HG03280 (cell line): ENCODE results near the gene ISLR.

Experiments
- ATAC-seq: cut with Tn5 transposase; IDR thresholded peaks from one replicate; pipeline ENCODE4 v1.9.1; 2021; ENCODE audit warnings: mild to moderate bottlenecking, moderate library complexity; ENCODE audit not compliant: unreplicated experiment

Gene ISLR

GRCh38 chr15:74209997-74210671 lies 36.6 kb downstream of the ISLR start:
- no peak for ATAC-seq

DNA sequence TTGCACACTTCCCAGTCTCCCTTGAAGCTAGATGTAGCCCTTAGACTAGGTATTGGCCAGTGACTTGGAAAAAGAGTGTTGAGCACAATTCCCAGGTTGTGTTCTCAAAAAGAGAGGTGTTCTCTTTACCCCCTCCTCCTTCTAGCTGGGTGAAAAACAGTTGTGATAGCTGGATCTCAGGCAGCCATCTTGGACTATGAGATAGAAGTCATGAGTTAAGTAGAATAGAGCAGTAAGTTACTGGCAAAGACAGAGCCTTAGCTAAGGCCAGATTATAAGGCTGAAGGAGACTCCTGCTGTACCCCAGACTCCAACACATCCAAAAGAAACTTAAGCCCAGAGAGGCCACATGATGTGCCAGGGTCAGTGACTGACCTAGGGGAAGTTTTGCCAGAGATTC lies 37.2 kb downstream of the ISLR start:
- ATAC-seq, result no peak

DNA sequence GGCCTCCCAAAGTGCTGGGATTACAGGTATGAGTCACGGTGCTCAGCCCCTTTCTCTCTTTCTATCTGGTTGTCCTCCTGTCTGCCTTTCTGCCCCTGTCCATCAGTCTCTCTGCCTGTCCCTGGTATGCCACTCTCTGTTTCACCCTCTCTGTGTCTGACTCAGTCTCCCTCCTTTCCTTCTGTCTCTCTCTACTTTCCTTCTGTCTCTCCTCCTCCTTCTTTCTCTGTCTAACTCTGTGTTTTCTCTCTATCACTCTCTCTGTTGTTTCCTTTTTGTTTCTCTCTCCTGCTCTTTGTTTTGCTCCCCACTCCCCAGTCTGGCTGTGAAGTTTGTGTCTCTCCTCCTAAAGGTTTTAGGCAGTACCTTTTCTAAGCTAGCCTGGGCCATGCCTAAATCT lies 38.1 kb downstream of the ISLR start:
- no peak for ATAC-seq

- no peak for ATAC-seq
These were observed 39.0 kb downstream of the ISLR start for GRCh38 chr15:74212494-74212893.

DNA sequence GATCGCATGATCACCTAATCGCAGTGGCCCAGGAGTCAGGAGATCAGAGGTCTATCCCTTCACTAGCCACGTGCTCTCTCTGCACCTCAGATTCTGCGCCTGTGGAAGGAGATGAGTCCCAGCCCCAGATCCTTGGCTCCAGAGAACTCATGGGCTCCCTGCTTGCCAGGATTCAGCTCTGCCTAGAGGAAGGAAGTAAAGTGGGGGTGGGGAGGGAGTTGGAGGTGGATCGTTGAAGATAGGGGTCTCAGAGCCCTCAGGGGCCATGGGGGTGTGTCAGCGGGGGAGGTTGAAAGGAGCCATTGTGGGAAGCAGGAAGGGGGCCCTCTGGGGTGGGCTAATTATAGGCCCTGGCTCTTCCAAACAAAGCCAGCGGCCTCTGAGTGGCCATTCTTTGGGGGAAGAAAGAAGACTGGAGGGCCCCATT lies 40.4 kb downstream of the ISLR start:
- ATAC-seq, result no peak

GRCh38 chr15:74214324-74215021 lies 41.0 kb downstream of the ISLR start:
- ATAC-seq, result no peak

DNA sequence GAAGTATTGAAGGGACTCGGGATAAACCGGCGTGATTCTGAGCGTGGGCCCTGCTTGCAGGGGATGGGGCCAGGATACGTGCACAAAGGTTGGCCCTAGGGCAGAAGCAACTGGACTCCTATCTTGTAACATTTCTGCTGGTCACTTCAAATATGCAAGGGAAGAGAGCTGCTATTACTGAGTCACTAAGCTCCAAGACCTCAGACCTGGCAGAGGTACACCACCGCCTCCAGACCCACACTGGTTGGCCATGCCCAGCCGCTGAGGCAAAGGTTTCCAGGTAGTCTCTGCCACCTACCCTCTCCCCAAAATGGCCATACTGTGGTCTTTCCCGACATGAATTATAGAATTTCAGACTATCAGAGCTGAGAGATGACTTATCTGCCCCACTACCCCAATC lies 42.4 kb downstream of the ISLR start:
- no peak for ATAC-seq

- ATAC-seq, result no peak
These were observed 43.4 kb downstream of the ISLR start for GRCh38 chr15:74216949-74217348.

DNA sequence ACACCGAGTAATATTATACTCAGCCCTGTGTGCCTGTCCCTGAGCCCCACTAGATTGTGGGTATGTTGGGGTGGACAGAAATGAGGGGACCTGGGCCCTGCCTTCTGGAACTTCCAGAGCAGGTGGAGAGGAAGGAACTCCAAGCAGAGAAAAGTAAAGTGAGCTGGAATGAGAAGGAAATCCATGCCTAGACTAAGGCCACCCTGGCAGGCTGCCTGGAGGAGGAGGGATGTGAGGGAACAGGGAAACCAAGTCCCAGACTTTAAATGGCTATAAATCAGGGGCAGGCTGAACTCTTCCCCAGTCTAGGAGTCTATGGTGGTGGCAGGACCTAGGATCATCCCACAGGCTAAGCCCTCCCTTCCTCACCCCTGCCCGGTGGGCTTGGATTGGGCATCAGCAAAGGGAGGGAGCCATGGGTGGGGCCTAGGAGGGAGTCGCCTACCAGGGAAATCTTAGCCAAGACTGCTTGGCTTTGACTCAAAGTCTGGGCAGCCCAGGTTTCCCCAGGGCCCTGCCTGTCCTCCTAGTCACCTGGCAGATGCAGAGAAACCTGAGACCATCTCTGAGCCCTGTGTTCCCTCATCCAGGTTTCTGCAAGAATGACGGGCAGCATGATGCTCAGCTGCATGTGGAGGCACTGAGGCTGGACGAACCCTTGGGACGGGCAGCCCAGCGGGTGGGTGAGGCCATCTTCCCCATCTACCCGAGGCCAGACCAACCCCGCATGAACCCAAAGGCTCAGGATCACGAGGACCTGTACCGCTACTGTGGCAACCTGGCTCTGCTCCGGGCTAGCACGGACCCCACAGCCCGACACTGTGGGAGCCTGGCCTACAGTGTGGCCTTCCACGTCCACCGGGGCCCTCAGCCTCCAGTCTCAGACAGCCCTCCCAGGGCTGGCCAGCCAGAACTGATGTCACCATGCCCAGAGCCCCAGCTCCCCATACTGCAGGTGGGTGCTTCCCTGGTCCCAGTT lies 44.7 kb downstream of the ISLR start:
- ATAC-seq, result no peak

DNA sequence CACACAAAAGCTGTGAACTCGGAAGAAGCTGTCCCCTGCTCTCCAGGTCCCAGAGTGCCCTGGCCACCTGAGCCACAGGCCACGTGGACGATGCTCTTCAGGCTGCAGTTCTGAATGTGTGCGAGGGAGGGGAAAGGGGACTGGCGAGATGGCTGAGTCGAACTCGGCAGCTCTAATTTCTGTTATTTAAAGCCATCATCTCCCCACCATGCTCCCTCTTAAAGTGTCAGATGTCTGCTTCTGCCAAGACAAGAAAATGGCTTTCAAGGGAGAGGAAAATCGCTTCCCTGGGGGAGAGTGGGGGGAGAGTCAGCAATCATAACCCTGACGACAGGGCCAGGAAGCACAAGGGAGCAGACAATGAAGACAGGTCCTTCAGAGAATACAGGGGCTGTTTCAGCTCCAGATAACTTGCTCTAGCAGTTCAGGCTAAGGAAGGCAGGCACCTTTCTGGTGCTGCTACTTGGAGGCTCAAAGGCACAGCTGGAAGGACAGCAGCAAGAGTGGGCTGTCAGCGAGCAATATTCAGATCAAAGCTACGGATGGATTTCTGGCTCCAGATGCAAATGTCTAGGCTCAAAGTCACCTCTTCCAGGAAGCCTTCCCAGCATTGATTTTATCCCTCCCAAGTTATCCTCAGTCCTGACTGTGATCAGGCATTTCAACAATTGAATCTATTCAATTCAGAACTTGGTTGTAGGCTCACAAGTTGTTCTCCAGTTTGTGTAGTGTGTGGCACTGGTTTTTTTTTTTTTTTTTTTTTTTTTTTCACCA lies 47.2 kb downstream of the ISLR start:
- no peak for ATAC-seq

DNA sequence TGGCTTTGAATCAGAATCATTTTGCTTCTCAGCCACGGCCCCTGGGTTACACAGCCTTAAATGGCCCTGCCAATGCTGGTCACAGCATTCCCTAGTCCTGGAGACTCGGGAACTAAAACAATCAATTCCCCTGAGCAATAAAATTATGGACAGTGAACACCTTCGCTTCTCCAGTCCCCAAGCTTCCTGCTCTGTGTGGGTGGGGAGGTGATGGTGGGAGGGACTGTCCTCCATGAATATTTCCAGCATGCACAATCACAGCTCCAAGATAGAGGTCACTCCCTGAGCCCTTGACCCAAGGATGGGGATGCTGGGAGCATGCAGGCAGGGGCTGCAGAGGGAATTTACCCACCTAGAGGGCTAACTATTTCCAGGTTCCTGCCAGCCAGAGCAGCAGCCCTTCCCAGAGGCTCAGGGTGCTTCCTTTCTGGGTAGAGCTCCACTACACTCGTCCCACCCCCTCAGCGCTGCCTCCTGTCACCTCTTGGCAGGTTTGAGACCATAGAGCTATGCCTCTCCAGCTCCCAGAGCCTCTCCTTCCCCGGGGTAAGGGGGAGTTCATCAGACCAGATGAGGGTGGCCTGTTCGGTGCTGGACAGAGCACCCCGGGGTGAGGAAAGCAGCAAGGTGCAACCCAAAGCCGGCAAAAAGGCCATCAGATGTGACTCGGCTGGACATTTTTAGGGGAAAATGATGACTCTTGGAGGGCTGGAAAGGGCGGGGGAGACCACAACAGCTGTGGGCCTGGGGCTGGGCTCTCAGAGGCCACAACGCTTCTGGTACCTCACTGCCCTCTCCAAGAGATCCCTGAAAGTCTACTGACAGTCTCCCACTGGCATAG lies 48.1 kb downstream of the ISLR start:
- ATAC-seq, result no peak

DNA sequence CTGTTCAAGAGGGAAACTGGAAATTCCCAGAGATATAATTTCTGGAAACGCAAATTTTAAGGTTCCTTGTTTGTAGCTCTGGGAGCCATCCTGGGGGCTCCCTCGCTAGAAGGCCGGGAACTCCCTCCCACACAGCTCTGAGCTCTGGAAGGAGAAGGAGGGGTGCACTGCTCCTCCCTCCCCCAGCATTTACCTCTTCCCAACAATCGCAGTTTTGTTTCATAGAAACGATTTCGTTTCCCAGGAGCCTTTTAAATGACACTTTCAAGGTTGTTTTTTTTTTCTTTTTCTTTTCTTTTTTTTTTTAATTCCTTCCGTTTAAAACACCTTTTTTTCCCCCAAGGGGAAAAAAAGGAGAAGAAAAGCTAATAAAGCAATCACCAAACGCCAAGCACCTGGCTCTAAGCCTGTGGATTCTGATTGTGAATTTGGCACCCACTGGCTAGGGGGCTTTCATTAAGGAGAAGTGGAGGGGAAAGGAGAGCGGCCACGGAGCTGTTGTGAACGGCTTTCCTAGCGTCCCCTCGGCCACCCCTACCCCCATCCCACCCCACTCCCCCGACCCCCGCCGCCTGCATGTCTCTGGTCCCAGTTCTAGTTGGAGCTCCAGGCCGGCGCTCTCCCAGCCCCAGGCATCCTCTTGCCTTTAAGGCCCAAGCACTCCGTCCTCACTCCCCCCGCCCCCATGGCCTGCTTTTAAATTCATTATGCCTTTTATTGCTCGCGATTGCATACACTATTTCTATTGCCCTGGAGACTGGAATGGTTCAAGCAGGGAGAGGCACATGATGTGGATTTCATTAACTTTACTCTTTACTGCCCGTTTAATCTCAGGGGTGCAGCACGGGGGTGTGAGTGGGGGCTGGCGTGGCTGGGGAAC lies 49.0 kb downstream of the ISLR start:
- ATAC-seq, result no peak

DNA sequence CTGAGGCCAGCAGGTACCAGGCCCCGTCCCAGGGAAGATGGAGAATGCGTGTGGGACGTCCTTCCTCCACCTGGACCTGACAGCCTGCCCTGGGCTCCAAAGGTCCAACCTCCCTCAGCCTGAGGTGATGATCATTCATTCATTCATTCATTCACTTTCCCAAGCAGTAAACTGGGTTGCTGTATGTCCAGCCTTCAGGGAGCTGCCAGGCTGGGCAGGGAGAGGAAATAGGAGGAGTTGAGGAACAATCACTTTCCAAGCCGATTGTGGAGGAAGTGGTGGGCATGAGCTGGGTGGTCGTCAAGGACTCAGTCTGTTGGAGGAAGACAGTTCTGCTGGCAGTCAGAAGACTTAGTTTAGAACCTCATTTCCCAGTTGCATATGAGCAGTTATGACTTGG lies 52.4 kb downstream of the ISLR start:
- ATAC-seq, result no peak
